H9 (cell line): ENCODE data around the gene CSRP3. TPM values are rescaled to one million over a fixed set of nuclear protein-coding genes. Genes with fewer than 3 reads are reported as not detected.

ENCODE experiments used
- DNase-seq: peaks from one replicate; pipeline ENCODE4 v3.0.0-alpha.2; 2017
- H2AFZ ChIP-seq: one replicate; pipeline ENCODE4 v1.6.1; 2013; ENCODE audit warnings: mild to moderate bottlenecking, low read length, control low read depth, moderate library complexity
- H2AK5ac ChIP-seq: 2 replicates; pipeline ENCODE4 v1.6.1; 2013; ENCODE audit warnings: low read length, control low read depth, mixed read lengths; ENCODE audit not compliant: insufficient read length
- H2BK120ac ChIP-seq: one replicate; pipeline ENCODE4 v1.6.1; 2013; ENCODE audit warnings: low read depth, mild to moderate bottlenecking, low read length, control low read depth, inconsistent platforms; ENCODE audit not compliant: poor library complexity, severe bottlenecking
- H2BK12ac ChIP-seq: 2 replicates; pipeline ENCODE4 v1.6.1; 2013; ENCODE audit warnings: low read length, control low read depth, mixed read lengths, low read depth; ENCODE audit not compliant: insufficient read length
- H2BK15ac ChIP-seq: 2 replicates; pipeline ENCODE4 v1.6.1; 2013; ENCODE audit warnings: low read depth, low read length, control low read depth
- H2BK20ac ChIP-seq: one replicate; pipeline ENCODE4 v1.6.1; 2013; ENCODE audit warnings: low read depth, mild to moderate bottlenecking, low read length, control low read depth, inconsistent platforms; ENCODE audit not compliant: poor library complexity, severe bottlenecking
- H2BK5ac ChIP-seq: 2 replicates; pipeline ENCODE4 v1.6.1; 2013; ENCODE audit warnings: low read length, control low read depth, mixed read lengths; ENCODE audit not compliant: insufficient read length
- H3K14ac ChIP-seq: 2 replicates; pipeline ENCODE4 v1.6.1; 2013; ENCODE audit warnings: low read length, control low read depth; ENCODE audit not compliant: insufficient read depth
- H3K18ac ChIP-seq: 2 replicates; pipeline ENCODE4 v1.6.1; 2013; ENCODE audit warnings: low read depth, mild to moderate bottlenecking, mixed read lengths, low read length, control low read depth; ENCODE audit not compliant: insufficient read length
- H3K23ac ChIP-seq: 2 replicates; pipeline ENCODE4 v1.6.1; 2013; ENCODE audit warnings: low read length, control low read depth, mixed read lengths, low read depth; ENCODE audit not compliant: insufficient read length
- H3K23me2 ChIP-seq: 2 replicates; pipeline ENCODE4 v1.6.1; 2013; ENCODE audit warnings: low read depth, mild to moderate bottlenecking, mixed read lengths, low read length, control low read depth; ENCODE audit not compliant: insufficient read length, poor library complexity, severe bottlenecking
- H3K27ac ChIP-seq: 2 replicates; pipeline ENCODE4 v1.5.1; 2013; ENCODE audit warnings: low read length, control low read depth, mixed read lengths, low read depth; ENCODE audit not compliant: insufficient read length
- H3K27me3 ChIP-seq: 2 replicates; pipeline ENCODE4 v1.6.1; 2013; ENCODE audit warnings: low read length, control low read depth, inconsistent platforms; ENCODE audit not compliant: insufficient read depth
- H3K4ac ChIP-seq: 2 replicates; pipeline ENCODE4 v1.6.1; 2013; ENCODE audit warnings: low read depth, mild to moderate bottlenecking, control low read depth, inconsistent platforms, low read length, moderate library complexity
- H3K4me1 ChIP-seq: 2 replicates; pipeline ENCODE4 v1.6.1; 2013; ENCODE audit warnings: low read length, control low read depth, inconsistent platforms; ENCODE audit not compliant: insufficient read depth
- H3K4me2 ChIP-seq: 2 replicates; pipeline ENCODE4 v1.6.1; 2013; ENCODE audit warnings: low read length, control low read depth, mixed read lengths; ENCODE audit not compliant: insufficient read length, insufficient read depth
- H3K56ac ChIP-seq: 2 replicates; pipeline ENCODE4 v1.6.1; 2013; ENCODE audit warnings: low read depth, mild to moderate bottlenecking, mixed read lengths, low read length, control low read depth; ENCODE audit not compliant: insufficient read length
- H3K79me1 ChIP-seq: 2 replicates; pipeline ENCODE4 v1.6.1; 2013; ENCODE audit warnings: low read depth, mild to moderate bottlenecking, moderate library complexity, low read length, control low read depth, inconsistent platforms; ENCODE audit not compliant: insufficient read depth, poor library complexity, severe bottlenecking
- H3K79me2 ChIP-seq: 2 replicates; pipeline ENCODE4 v1.6.1; 2013; ENCODE audit warnings: low read length, control low read depth, inconsistent platforms; ENCODE audit not compliant: insufficient read depth
- H3K9ac ChIP-seq: 2 replicates; pipeline ENCODE4 v1.6.1; 2013; ENCODE audit warnings: low read length, control low read depth, mixed read lengths; ENCODE audit not compliant: insufficient read length; ENCODE audit errors: extremely low read depth
- H3K9me3 ChIP-seq: one replicate; pipeline ENCODE4 v1.6.1; 2013; ENCODE audit warnings: low read depth, low read length, inconsistent platforms; ENCODE audit not compliant: control insufficient read depth
- H3T11ph ChIP-seq: one replicate; pipeline ENCODE4 v1.6.1; 2013; ENCODE audit warnings: mild to moderate bottlenecking, low read length, control low read depth, inconsistent platforms
- H4K20me1 ChIP-seq: one replicate; pipeline ENCODE4 v1.6.1; 2013; ENCODE audit not compliant: control insufficient read depth, insufficient read length, insufficient read depth
- H4K5ac ChIP-seq: 2 replicates; pipeline ENCODE4 v1.6.1; 2013; ENCODE audit warnings: low read depth, mild to moderate bottlenecking, mixed read lengths, low read length, control low read depth; ENCODE audit not compliant: insufficient read length
- H4K8ac ChIP-seq: replicated peaks from 2 replicates; pipeline ENCODE4 v1.6.1; 2013; ENCODE audit warnings: low read length, control low read depth, mixed read lengths, low read depth; ENCODE audit not compliant: insufficient read length
- H4K91ac ChIP-seq: 2 replicates; pipeline ENCODE4 v1.6.1; 2013; ENCODE audit warnings: low read depth, mild to moderate bottlenecking, moderate library complexity, mixed read lengths, low read length, control low read depth; ENCODE audit not compliant: insufficient read length
- H3K27ac Mint-ChIP-seq, 3 experiments: 2 replicates in 2 of 3; 3 replicates in 1 of 3; pipeline ENCODE4 v1.8.0; 2020 to 2021; ENCODE audit warnings: mixed read lengths in 3 of 3, mild to moderate bottlenecking in 1 of 3, moderate library complexity in 1 of 3
- H3K27me3 Mint-ChIP-seq: 2 replicates; pipeline ENCODE4 v1.8.0; 2021; ENCODE audit warnings: low read depth, mild to moderate bottlenecking, moderate library complexity, mixed read lengths
- H3K36me3 Mint-ChIP-seq, 3 experiments: 2 replicates in 2 of 3; 3 replicates in 1 of 3; pipeline ENCODE4 v1.8.0; 2020 to 2021; ENCODE audit warnings: low read depth in 3 of 3, mixed read lengths in 3 of 3; ENCODE audit not compliant: insufficient read depth in 1 of 3
- H3K4me1 Mint-ChIP-seq, 2 experiments: 2 replicates each; pipeline ENCODE4 v1.8.0; 2020; ENCODE audit warnings: mixed read lengths in 2 of 2
- H3K4me3 Mint-ChIP-seq, 2 experiments: 2 replicates in 1 of 2; 3 replicates in 1 of 2; pipeline ENCODE4 v1.8.0; 2020 to 2021; ENCODE audit warnings: mild to moderate bottlenecking in 2 of 2, mixed read lengths in 2 of 2, moderate library complexity in 1 of 2
- H3K9me3 Mint-ChIP-seq, 2 experiments: 2 replicates in 1 of 2; 3 replicates in 1 of 2; pipeline ENCODE4 v1.8.0; 2020; ENCODE audit warnings: mild to moderate bottlenecking in 2 of 2, mixed read lengths in 2 of 2, moderate library complexity in 1 of 2
- total RNA-seq: library from RNA; stranded (reverse); gene quantifications from 2 replicates; pipeline ENCODE4 v1.2.1, GENCODE V29; 2021
- TF ChIP-seq, protein P1 (sequence below): fragments of 200-600 bp; sonication (generic); conservative IDR thresholded peaks from 3 replicates; pipeline ENCODE4 v1.8.0; 2021; ENCODE audit warnings: antibody characterized with exemption, mild to moderate bottlenecking

CSRP3 gene
- total RNA-seq, 1 experiment from 2014 or later, result not detected

DNA sequence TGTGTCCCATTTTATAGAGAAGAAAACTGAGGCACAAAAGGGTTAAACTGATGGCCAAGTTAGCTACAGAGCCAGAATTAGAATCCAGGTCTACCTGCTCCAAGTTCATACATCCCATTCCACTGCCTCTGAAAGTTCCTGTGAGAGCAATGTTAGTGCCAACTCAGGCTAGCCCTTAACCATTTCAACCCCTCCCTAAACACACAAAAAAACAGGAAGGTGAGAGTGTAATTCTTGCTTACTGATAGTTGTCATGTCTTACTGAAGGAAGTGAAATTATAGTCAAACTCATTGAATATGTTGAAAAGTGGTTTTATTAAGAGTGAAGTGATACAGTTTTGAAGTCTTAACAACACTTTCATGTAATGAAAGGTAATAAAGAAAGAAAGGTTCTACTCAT, 41.8 kb upstream of the CSRP3 start:
- TF ChIP-seq, protein P1, sequence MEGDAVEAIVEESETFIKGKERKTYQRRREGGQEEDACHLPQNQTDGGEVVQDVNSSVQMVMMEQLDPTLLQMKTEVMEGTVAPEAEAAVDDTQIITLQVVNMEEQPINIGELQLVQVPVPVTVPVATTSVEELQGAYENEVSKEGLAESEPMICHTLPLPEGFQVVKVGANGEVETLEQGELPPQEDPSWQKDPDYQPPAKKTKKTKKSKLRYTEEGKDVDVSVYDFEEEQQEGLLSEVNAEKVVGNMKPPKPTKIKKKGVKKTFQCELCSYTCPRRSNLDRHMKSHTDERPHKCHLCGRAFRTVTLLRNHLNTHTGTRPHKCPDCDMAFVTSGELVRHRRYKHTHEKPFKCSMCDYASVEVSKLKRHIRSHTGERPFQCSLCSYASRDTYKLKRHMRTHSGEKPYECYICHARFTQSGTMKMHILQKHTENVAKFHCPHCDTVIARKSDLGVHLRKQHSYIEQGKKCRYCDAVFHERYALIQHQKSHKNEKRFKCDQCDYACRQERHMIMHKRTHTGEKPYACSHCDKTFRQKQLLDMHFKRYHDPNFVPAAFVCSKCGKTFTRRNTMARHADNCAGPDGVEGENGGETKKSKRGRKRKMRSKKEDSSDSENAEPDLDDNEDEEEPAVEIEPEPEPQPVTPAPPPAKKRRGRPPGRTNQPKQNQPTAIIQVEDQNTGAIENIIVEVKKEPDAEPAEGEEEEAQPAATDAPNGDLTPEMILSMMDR, result no peak
- peaks cover 9% of the 10 kb centered on the region; the same call in 1 of the 2 replicates for H3K27me3 ChIP-seq
- no peaks in the 10 kb centered on the region for H3K4me1 ChIP-seq
- H3K4me2 ChIP-seq, result no peak overlapping the region
- H3K27ac Mint-ChIP-seq, result no peak overlapping the region
- no peak overlapping the region for H2BK120ac ChIP-seq
- H3K9ac ChIP-seq, result no peak overlapping the region
- peaks cover 8 to 13% of the 10 kb centered on the region in 2 experiments for H3K9me3 Mint-ChIP-seq
- no peak overlapping the region for H3K4ac ChIP-seq
- H3K14ac ChIP-seq, result no peak overlapping the region
- peaks cover 6 to 15% (median 8%) of the 10 kb centered on the region in 3 experiments; a peak in 5 of 7 replicates for H3K36me3 Mint-ChIP-seq
- no peak overlapping the region for H2AFZ ChIP-seq
- H2BK12ac ChIP-seq, result no peak overlapping the region
- no peak overlapping the region for H3K56ac ChIP-seq
- no peak overlapping the region for H3T11ph ChIP-seq
- H2BK20ac ChIP-seq, result no peak overlapping the region
- no peak overlapping the region for H3K18ac ChIP-seq
- H3K4me3 Mint-ChIP-seq, result no peak overlapping the region; a peak in 1 of 5 replicates
- no peaks in the 10 kb centered on the region for H4K20me1 ChIP-seq
- H3K9me3 ChIP-seq, result no peaks in the 10 kb centered on the region
- DNase-seq, result no peak
- H3K4me1 Mint-ChIP-seq, result peaks cover 10 to 14% of the 10 kb centered on the region in 2 experiments; a peak in 3 of 4 replicates
- no peak overlapping the region for H2BK15ac ChIP-seq
- H4K8ac ChIP-seq, result no peak overlapping the region
- peaks cover 16% of the 10 kb centered on the region for H3K23me2 ChIP-seq
- H3K27me3 Mint-ChIP-seq, result peaks cover 51% of the 10 kb centered on the region
- no peak overlapping the region for H3K23ac ChIP-seq
- H3K79me2 ChIP-seq, result no peaks in the 10 kb centered on the region
- H3K27ac ChIP-seq, result no peak overlapping the region
- H4K5ac ChIP-seq, result no peak overlapping the region
- no peaks in the 10 kb centered on the region for H3K79me1 ChIP-seq
- H2BK5ac ChIP-seq, result no peak overlapping the region
- no peak overlapping the region for H4K91ac ChIP-seq
- no peak overlapping the region for H2AK5ac ChIP-seq
